ENCODE measurements around the gene DCDC1. TPM values are rescaled to one million over a fixed set of nuclear protein-coding genes. Genes with fewer than 3 reads are reported as not detected.

DCDC1 gene
- total RNA-seq, 2 donors from 2014 or later, result 2.9 to 3.2 TPM

DNA sequence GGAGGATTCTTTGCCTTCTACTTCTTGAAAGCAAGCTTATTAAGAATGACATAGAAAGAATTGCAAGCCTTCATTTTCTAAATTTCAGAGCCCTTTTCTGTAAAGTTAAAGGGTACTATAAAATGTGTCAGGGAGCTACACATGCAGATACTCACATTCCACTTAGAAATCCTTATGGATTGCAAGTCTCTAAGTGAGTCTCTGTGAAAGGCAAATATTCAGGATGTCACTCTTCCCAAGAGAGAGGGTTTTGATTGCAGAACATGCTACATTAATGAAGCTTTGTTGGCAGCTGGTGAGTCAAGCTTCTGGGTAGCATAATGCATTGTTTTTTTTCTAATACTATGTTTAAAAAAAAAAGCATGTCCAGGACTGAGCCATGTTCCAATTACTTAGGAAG, 369.2 kb downstream of the DCDC1 start:
- Mint-ChIP-seq H3K27ac (no peak overlapping the region), H3K4me3 (no peak overlapping the region), H3K9me3 (no peaks in the 10 kb centered on the region), H3K27me3 (ENCODE audit: insufficient read depth) (peaks cover 2% of the 10 kb centered on the region), H3K36me3 (ENCODE audit: low read depth) (no peaks in the 10 kb centered on the region), H3K4me1 (no peaks in the 10 kb centered on the region)
- Histone ChIP-seq H3K27me3 (ENCODE audit: control insufficient read depth, insufficient read depth, low read length, poor library complexity, severe bottlenecking) (no peaks in the 10 kb centered on the region), H3K9me3 (ENCODE audit: control insufficient read depth, low read length) (no peaks in the 10 kb centered on the region), H3K36me3 (ENCODE audit: control insufficient read depth, insufficient read depth, low read length) (no peaks in the 10 kb centered on the region), H3K9ac (ENCODE audit: extremely low read depth, low read length, poor library complexity, severe bottlenecking) (no peak overlapping the region), H3K4me1 (ENCODE audit: control insufficient read depth, insufficient read depth, low read length) (no peaks in the 10 kb centered on the region), H3K27ac (ENCODE audit: low read depth, low read length) (no peak overlapping the region), H3K4me3 (ENCODE audit: low read length) (no peak overlapping the region)
- TF ChIP-seq, protein P1, sequence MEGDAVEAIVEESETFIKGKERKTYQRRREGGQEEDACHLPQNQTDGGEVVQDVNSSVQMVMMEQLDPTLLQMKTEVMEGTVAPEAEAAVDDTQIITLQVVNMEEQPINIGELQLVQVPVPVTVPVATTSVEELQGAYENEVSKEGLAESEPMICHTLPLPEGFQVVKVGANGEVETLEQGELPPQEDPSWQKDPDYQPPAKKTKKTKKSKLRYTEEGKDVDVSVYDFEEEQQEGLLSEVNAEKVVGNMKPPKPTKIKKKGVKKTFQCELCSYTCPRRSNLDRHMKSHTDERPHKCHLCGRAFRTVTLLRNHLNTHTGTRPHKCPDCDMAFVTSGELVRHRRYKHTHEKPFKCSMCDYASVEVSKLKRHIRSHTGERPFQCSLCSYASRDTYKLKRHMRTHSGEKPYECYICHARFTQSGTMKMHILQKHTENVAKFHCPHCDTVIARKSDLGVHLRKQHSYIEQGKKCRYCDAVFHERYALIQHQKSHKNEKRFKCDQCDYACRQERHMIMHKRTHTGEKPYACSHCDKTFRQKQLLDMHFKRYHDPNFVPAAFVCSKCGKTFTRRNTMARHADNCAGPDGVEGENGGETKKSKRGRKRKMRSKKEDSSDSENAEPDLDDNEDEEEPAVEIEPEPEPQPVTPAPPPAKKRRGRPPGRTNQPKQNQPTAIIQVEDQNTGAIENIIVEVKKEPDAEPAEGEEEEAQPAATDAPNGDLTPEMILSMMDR (conservative IDR thresholded peaks at IDR 0.05), result no peak
- no peak for DNase-seq

DNA sequence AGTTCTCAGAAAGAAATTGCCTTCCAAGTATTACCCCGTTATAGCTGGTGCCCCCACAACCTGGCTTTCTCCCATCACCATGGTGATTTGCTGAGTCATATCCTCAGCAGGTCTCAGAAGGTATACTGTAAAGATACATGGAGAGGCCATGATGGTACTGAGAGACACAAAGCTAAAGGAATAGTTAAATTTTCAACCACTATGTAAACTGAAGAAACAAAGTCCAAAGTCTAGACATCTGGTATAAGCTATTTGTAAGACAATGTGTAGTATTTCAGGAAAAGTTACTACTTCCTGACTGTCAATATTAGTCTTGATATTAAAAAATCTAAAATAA, 377.1 kb downstream of the DCDC1 start:
- no peak overlapping the region for H3K9ac ChIP-seq (ENCODE audit: extremely low read depth, low read length, poor library complexity, severe bottlenecking)
- Mint-ChIP-seq H3K9me3 (no peaks in the 10 kb centered on the region), H3K4me1 (peaks cover 15% of the 10 kb centered on the region), H3K27ac (peak overlapping the region; percentile 31), H3K27me3 (ENCODE audit: insufficient read depth) (peaks cover 2% of the 10 kb centered on the region), H3K4me3 (no peak overlapping the region), H3K36me3 (ENCODE audit: low read depth) (no peaks in the 10 kb centered on the region)
- no peaks in the 10 kb centered on the region for H3K9me3 ChIP-seq (ENCODE audit: control insufficient read depth, low read length)
- 73% methylated on average over 1 of the region's 1 CpG; no CpG with 5 or more reads in 1 of the 2 experiments for WGBS, 2 experiments (ENCODE audit: insufficient coverage in 1 of 2, insufficient read length in 1 of 2)
- TF ChIP-seq, protein P1 (conservative IDR thresholded peaks at IDR 0.05), result no peak
- no peak overlapping the region for H3K27ac ChIP-seq (ENCODE audit: low read depth, low read length)
- no peak overlapping the region for H3K4me3 ChIP-seq (ENCODE audit: low read length)
- H3K36me3 ChIP-seq (ENCODE audit: control insufficient read depth, insufficient read depth, low read length), result no peaks in the 10 kb centered on the region
- H3K27me3 ChIP-seq (ENCODE audit: control insufficient read depth, insufficient read depth, low read length, poor library complexity, severe bottlenecking), result no peaks in the 10 kb centered on the region
- peaks cover 2% of the 10 kb centered on the region for H3K4me1 ChIP-seq (ENCODE audit: control insufficient read depth, insufficient read depth, low read length)
- peak; percentile 54 for DNase-seq

DNA sequence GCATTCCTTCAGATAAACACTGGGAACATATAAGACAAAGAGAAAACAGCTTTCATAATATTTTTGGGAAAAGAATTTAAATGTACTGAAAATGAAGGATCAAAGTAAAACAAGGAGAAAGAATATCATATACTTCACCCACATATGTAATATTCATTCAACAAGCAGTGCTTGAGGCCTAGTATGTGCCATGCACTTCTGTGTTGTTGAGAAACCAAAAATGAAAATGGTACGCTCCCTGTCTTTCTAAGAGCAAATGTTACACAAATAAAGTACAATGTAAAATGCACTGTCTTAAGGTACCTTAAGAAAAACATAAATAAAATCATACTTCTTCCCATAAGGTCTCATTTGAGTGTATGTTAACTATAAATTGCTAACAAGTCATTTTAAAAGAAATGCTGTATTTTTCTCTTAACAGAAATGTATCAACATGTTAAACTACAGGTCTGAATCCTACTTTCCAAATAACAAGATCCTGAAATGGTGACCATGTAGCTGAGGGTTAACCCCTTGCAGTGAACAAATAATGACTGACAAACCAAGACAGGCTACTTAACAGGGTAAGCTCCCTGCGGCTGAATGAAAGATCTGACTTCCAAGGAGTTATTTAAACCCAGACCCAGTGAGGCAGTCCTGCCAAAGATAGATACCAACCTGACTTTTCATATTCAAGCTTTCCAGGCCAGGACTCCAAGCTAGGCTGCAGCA, 377.6 kb downstream of the DCDC1 start:
- no peak overlapping the region for H3K27ac ChIP-seq (ENCODE audit: low read depth, low read length)
- no peak for DNase-seq
- H3K9me3 ChIP-seq (ENCODE audit: control insufficient read depth, low read length), result no peaks in the 10 kb centered on the region
- H3K27ac Mint-ChIP-seq, result peak overlapping the region; percentile 31
- peaks cover 2% of the 10 kb centered on the region for H3K4me1 ChIP-seq (ENCODE audit: control insufficient read depth, insufficient read depth, low read length)
- no peaks in the 10 kb centered on the region for H3K36me3 ChIP-seq (ENCODE audit: control insufficient read depth, insufficient read depth, low read length)
- H3K4me3 Mint-ChIP-seq, result no peak overlapping the region
- H3K9me3 Mint-ChIP-seq, result no peaks in the 10 kb centered on the region
- WGBS, 2 experiments (ENCODE audit: insufficient coverage in 1 of 2, insufficient read length in 1 of 2), result 80 to 90% methylated on average over 1 to 2 of the region's 2 CpGs
- H3K36me3 Mint-ChIP-seq (ENCODE audit: low read depth), result no peaks in the 10 kb centered on the region
- H3K9ac ChIP-seq (ENCODE audit: extremely low read depth, low read length, poor library complexity, severe bottlenecking), result no peak overlapping the region
- H3K4me3 ChIP-seq (ENCODE audit: low read length), result no peak overlapping the region
- peaks cover 2% of the 10 kb centered on the region for H3K27me3 Mint-ChIP-seq (ENCODE audit: insufficient read depth)
- TF ChIP-seq, protein P1 (conservative IDR thresholded peaks at IDR 0.05), result no peak
- peaks cover 15% of the 10 kb centered on the region for H3K4me1 Mint-ChIP-seq
- no peaks in the 10 kb centered on the region for H3K27me3 ChIP-seq (ENCODE audit: control insufficient read depth, insufficient read depth, low read length, poor library complexity, severe bottlenecking)

All from endodermal cell (in vitro differentiated cells).